ENCODE data around the gene MARCKSL1. TPM values are rescaled to one million over a fixed set of nuclear protein-coding genes. Genes with fewer than 3 reads are reported as not detected.
"Not testable (repeated sequence)": the region's sequence is repeated elsewhere in the genome, so short reads cannot be mapped to it uniquely, and the experiment has no call there.

Gene MARCKSL1
- polyA plus RNA-seq, 4 donors, result 389 to 551 (median 440) TPM

GRCh38 chr1:32334274-32334861, 1.7 kb downstream of the MARCKSL1 start:
- no peak for DNase-seq (ENCODE audit: low read depth in 4 of 4, low spot score in 2 of 4)

- no peak for DNase-seq (ENCODE audit: low read depth in 4 of 4, low spot score in 2 of 4)
Measured at GRCh38 chr1:32333251-32333963, 2.6 kb downstream of the MARCKSL1 start.

GRCh38 chr1:32332290-32333079, 3.5 kb downstream of the MARCKSL1 start:
- DNase-seq (ENCODE audit: low read depth in 4 of 4, low spot score in 2 of 4), result no peak

- no peak for DNase-seq (ENCODE audit: low read depth in 4 of 4, low spot score in 2 of 4)
Measured at GRCh38 chr1:32331549-32331948, 4.5 kb downstream of the MARCKSL1 start.

- DNase-seq (ENCODE audit: low read depth in 4 of 4, low spot score in 2 of 4), result no peak
Measured at GRCh38 chr1:32330558-32331151, 5.4 kb downstream of the MARCKSL1 start.

GRCh38 chr1:32329931-32330466, 6.0 kb downstream of the MARCKSL1 start:
- no peak for DNase-seq (ENCODE audit: low read depth in 4 of 4, low spot score in 2 of 4)

- DNase-seq (ENCODE audit: low read depth in 4 of 4, low spot score in 2 of 4), result no peak
Measured at GRCh38 chr1:32327204-32327603, 8.8 kb downstream of the MARCKSL1 start.

- DNase-seq (ENCODE audit: low read depth in 4 of 4, low spot score in 2 of 4), result no peak
Measured at GRCh38 chr1:32321712-32322291, 14.2 kb downstream of the MARCKSL1 start.

GRCh38 chr1:32318127-32318869, 17.7 kb downstream of the MARCKSL1 start:
- no peak for DNase-seq (ENCODE audit: low read depth in 4 of 4, low spot score in 2 of 4)

- DNase-seq (ENCODE audit: low read depth in 4 of 4, low spot score in 2 of 4), result no peak
Measured at GRCh38 chr1:32316903-32317277, 19.1 kb downstream of the MARCKSL1 start.

GRCh38 chr1:32311709-32312393, 24.2 kb downstream of the MARCKSL1 start:
- DNase-seq (ENCODE audit: low read depth in 4 of 4, low spot score in 2 of 4), result no peak

GRCh38 chr1:32309960-32310359, 26.1 kb downstream of the MARCKSL1 start:
- no peak for DNase-seq (ENCODE audit: low read depth in 4 of 4, low spot score in 2 of 4)

- no peak for DNase-seq (ENCODE audit: low read depth in 4 of 4, low spot score in 2 of 4)
Measured at GRCh38 chr1:32307324-32307723, 28.7 kb downstream of the MARCKSL1 start.

- no peak for DNase-seq (ENCODE audit: low read depth in 4 of 4, low spot score in 2 of 4)
Measured at GRCh38 chr1:32305310-32305709, 30.7 kb downstream of the MARCKSL1 start.

- DNase-seq (ENCODE audit: low read depth in 4 of 4, low spot score in 2 of 4), result no peak
Measured at GRCh38 chr1:32303997-32304622, 31.9 kb downstream of the MARCKSL1 start.

GRCh38 chr1:32303358-32303757, 32.7 kb downstream of the MARCKSL1 start:
- no peak for DNase-seq (ENCODE audit: low read depth in 4 of 4, low spot score in 2 of 4)

- DNase-seq (ENCODE audit: low read depth in 4 of 4, low spot score in 2 of 4), result no peak
Measured at GRCh38 chr1:32299327-32299726, 36.7 kb downstream of the MARCKSL1 start.

- not testable (repeated sequence) for DNase-seq (ENCODE audit: low read depth in 4 of 4, low spot score in 2 of 4)
Measured at GRCh38 chr1:32298211-32298610, 37.8 kb downstream of the MARCKSL1 start.

Data from left renal cortex interstitium (tissue), 4 donors.